ENCODE data around the gene CXCR3. TPM values are rescaled to one million over a fixed set of nuclear protein-coding genes. Genes with fewer than 3 reads are reported as not detected.

Gene CXCR3
- total and polyA plus RNA-seq, 2 of the 13 experiments (the other 11 are each of a cell fraction or from before 2014, with no cell fraction given), result 0.18 TPM; not detected in 1

DNA sequence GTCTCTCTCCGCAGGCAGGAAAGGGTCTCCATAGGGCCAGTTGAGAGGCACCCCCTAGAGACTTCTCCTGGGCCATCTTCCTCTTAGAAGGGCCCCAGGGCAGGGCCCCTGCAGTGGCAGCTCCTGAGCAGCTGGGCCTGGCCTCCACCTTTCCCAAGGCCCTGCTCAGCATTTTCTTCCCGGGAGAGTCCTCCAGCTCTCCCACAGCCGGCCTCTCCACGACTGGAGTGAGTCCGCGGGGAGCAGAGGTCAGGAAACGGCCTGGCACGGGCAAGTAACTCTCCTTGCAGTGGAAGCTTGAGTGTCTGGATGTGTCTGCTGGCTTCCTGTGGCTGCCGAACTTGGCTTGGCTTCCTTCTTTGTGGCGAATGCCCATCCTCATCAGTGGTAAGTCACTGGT is 47.4 kb upstream of the CXCR3 start:
- Histone ChIP-seq H3K4me2 (ENCODE audit: low read depth, low read length) (no peak overlapping the region), H2AFZ (ENCODE audit: low read length) (no peak overlapping the region), H3K4me3 (replicated peaks in 1 of 3; ENCODE audit: insufficient read depth in 1 of 3, low read depth in 2 of 3, low read length in 3 of 3) (no peak overlapping the region), H3K9me3 (ENCODE audit: low read length) (no peaks in the 10 kb centered on the region), H3K9ac (ENCODE audit: insufficient read depth, low read depth, low read length) (no peak overlapping the region), H3K79me2 (ENCODE audit: insufficient read depth, low read length) (no peaks in the 10 kb centered on the region), H3K36me3 (replicated peaks in 1 of 2; ENCODE audit: control insufficient read depth in 1 of 2, insufficient read depth in 2 of 2, low read length in 2 of 2) (no peaks in the 10 kb centered on the region), H4K20me1 (ENCODE audit: insufficient read depth, low read length) (no peaks in the 10 kb centered on the region), H3K27ac (ENCODE audit: extremely low read length, insufficient read depth, low read length) (no peak overlapping the region), H3K27me3 (ENCODE audit: control insufficient read depth in 1 of 2, insufficient read depth in 2 of 2, low read length in 2 of 2) (no peaks in the 10 kb centered on the region), H3K4me1 (ENCODE audit: insufficient read depth, low read length) (no peaks in the 10 kb centered on the region)
- in situ Hi-C loops (cut with HindIII; ENCODE audit: extremely low pct_ligation_motif_present, low pct_unique_long_range_greater_than_20kb), result no loop called here
- no peak for DNase-seq (ENCODE audit: low spot score)
- no peak for FAIRE-seq
- ATAC-seq, result no peak
- no TSS peak for BruUV-seq (replicated peaks)
- WGBS (ENCODE audit: low lambda C conversion rate), result no CpG with 5 or more reads among the region's 10 CpGs
- intact Hi-C loops (cut with micrococcal nuclease; ENCODE audit: unreplicated experiment), result no loop called here
- ChIA-PET POLR2A (no interaction called here), CTCF (ENCODE audit: low intra/inter-chr PET ratio, low total read pairs) (no interaction called here)
- TF ChIP-seq ZNF557 (CRISPR knock-in tag; IDR thresholded peaks at IDR 0.05) (no peak), PHF20 (CRISPR knock-in tag; IDR thresholded peaks at IDR 0.05) (no peak), ZNF224 (CRISPR knock-in tag; IDR thresholded peaks at IDR 0.05) (no peak), ZNF549 (CRISPR knock-in tag; IDR thresholded peaks at IDR 0.05) (no peak), ZNF746 (CRISPR knock-in tag; IDR thresholded peaks at IDR 0.05) (no peak), MYC (CRISPR knock-in tag; IDR thresholded peaks at IDR 0.05; ENCODE audit: borderline replicate concordance) (no peak), HNF4G (IDR thresholded peaks at IDR 0.05; ENCODE audit: borderline replicate concordance, low read depth, low read length) (no peak), HNF4G (CRISPR knock-in tag; IDR thresholded peaks at IDR 0.05; ENCODE audit: borderline replicate concordance, low read depth) (no peak), ZNF350 (CRISPR knock-in tag; IDR thresholded peaks at IDR 0.05; ENCODE audit: borderline replicate concordance, low read depth) (no peak), IRF2 (CRISPR knock-in tag; IDR thresholded peaks at IDR 0.05) (no peak)
- TF ChIP-seq, protein P1, sequence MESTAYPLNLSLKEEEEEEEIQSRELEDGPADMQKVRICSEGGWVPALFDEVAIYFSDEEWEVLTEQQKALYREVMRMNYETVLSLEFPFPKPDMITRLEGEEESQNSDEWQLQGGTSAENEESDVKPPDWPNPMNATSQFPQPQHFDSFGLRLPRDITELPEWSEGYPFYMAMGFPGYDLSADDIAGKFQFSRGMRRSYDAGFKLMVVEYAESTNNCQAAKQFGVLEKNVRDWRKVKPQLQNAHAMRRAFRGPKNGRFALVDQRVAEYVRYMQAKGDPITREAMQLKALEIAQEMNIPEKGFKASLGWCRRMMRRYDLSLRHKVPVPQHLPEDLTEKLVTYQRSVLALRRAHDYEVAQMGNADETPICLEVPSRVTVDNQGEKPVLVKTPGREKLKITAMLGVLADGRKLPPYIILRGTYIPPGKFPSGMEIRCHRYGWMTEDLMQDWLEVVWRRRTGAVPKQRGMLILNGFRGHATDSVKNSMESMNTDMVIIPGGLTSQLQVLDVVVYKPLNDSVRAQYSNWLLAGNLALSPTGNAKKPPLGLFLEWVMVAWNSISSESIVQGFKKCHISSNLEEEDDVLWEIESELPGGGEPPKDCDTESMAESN (CRISPR knock-in tag; conservative IDR thresholded peaks at IDR 0.05), result no peak
- TF ChIP-seq, protein P2, sequence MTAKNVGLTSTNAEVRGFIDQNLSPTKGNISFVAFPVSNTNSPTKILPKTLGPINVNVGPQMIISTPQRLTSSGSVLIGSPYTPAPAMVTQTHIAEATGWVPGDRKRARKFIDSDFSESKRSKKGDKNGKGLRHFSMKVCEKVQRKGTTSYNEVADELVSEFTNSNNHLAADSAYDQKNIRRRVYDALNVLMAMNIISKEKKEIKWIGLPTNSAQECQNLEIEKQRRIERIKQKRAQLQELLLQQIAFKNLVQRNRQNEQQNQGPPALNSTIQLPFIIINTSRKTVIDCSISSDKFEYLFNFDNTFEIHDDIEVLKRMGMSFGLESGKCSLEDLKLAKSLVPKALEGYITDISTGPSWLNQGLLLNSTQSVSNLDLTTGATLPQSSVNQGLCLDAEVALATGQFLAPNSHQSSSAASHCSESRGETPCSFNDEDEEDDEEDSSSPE (CRISPR knock-in tag; IDR thresholded peaks at IDR 0.05), result no peak
- TF ChIP-seq, protein P3, sequence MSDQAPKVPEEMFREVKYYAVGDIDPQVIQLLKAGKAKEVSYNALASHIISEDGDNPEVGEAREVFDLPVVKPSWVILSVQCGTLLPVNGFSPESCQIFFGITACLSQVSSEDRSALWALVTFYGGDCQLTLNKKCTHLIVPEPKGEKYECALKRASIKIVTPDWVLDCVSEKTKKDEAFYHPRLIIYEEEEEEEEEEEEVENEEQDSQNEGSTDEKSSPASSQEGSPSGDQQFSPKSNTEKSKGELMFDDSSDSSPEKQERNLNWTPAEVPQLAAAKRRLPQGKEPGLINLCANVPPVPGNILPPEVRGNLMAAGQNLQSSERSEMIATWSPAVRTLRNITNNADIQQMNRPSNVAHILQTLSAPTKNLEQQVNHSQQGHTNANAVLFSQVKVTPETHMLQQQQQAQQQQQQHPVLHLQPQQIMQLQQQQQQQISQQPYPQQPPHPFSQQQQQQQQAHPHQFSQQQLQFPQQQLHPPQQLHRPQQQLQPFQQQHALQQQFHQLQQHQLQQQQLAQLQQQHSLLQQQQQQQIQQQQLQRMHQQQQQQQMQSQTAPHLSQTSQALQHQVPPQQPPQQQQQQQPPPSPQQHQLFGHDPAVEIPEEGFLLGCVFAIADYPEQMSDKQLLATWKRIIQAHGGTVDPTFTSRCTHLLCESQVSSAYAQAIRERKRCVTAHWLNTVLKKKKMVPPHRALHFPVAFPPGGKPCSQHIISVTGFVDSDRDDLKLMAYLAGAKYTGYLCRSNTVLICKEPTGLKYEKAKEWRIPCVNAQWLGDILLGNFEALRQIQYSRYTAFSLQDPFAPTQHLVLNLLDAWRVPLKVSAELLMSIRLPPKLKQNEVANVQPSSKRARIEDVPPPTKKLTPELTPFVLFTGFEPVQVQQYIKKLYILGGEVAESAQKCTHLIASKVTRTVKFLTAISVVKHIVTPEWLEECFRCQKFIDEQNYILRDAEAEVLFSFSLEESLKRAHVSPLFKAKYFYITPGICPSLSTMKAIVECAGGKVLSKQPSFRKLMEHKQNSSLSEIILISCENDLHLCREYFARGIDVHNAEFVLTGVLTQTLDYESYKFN (CRISPR knock-in tag; conservative IDR thresholded peaks at IDR 0.05), result no peak

Measured in HepG2 (cell line).